ENCODE results near the gene RAPGEF2. TPM values are rescaled to one million over a fixed set of nuclear protein-coding genes. Genes with fewer than 3 reads are reported as not detected.

The RAPGEF2 gene
- total and polyA plus RNA-seq, 2 of the 8 experiments (the other 6 are each of a cell fraction or from before 2014, with no cell fraction given) = 24.4 to 48.6 TPM

DNA sequence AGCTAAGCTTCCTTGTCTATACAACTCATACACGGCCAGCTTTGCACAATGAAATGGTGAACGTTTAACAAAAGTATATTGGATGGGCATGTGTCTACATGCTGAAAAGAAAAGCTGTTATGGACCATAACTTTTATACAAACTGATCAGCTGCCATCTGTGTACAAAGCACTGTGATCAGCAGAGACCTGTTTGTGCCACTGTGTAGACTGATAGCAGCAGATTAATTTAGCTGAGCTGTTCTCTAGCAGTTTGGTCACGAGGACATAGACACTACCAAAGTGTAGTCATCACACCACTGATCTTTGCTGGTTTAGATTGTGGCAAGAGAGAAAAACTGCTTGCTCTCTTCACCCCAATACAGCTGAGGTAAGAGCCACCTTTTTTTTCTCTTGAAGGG lies 124.5 kb downstream of the RAPGEF2 start (continued):
- TF ChIP-seq CHD1 (IDR thresholded peaks at IDR 0.05; ENCODE audit: low read depth, low read length) (no peak), POLR2AphosphoS5 (IDR thresholded peaks at IDR 0.05; ENCODE audit: low read depth, low read length) (no peak), ZNF274 (IDR thresholded peaks at IDR 0.05; ENCODE audit: borderline replicate concordance, extremely low read depth, low read length) (no peak), SUZ12 (IDR thresholded peaks at IDR 0.05; ENCODE audit: low read length) (no peak), JUND (IDR thresholded peaks at IDR 0.05; ENCODE audit: low read length) (no peak)

All from H1 (cell line).